Measurements from ENCODE around the gene CP. TPM values are rescaled to one million over a fixed set of nuclear protein-coding genes. Genes with fewer than 3 reads are reported as not detected.

The CP gene
- total and polyA plus RNA-seq, 2 of the 13 experiments (the other 11 are each of a cell fraction or from before 2014, with no cell fraction given) = 42.6 to 789 TPM

DNA sequence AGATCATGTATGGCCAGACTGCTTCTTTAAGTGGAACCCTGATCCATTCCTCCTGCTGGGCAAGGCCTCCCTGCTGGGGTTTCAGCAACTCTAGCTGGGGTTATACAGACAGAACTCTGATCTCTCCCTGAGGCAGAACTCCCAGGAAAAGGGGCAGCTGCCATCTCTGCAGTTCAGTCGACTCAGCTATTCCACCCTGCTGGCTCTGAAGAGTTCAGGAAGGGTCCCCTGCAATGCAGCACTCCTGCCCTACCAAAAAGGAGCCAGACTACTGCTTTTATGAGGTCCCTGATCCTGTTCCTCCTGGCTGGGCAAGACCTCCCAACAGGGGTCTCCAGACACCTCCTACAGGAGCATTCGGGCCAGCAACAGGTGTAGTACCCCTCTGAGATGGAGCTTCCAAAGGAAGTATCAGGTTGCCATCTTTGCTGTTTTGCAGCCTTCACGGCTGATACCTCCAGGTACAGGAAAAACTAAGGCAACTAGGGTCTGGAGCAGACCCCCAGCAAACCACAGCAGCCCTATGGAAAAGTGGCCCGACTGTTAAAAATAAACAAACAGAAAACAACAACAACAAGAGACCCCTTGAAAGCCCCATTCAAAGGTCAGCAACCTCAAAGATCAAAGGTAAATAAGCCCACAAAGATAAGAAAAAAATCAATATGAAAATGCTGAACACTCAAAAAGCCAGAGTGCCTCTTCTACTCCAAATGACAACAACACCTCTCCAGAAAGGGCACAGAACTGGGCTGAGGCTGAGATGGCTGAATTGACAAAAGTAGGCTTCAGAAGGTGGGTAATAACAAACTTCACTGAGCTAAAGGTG is 14.2 kb upstream of the CP start:
- Histone ChIP-seq H3K9ac (ENCODE audit: insufficient read depth, low read depth, low read length) (no peak overlapping the region; the same call in 1 of the 2 replicates), H3K9me3 (ENCODE audit: low read length) (no peaks in the 10 kb centered on the region), H3K4me1 (ENCODE audit: insufficient read depth, low read length) (peaks cover 69% of the 10 kb centered on the region), H3K27ac (ENCODE audit: extremely low read length, insufficient read depth, low read length) (peak overlapping the region; percentile 78), H3K79me2 (ENCODE audit: insufficient read depth, low read length) (no peaks in the 10 kb centered on the region), H2AFZ (ENCODE audit: low read length) (no peak overlapping the region), H3K4me2 (ENCODE audit: low read depth, low read length) (peak overlapping the region; percentile 55), H3K27me3 (ENCODE audit: control insufficient read depth in 1 of 2, insufficient read depth in 2 of 2, low read length in 2 of 2) (no peaks in the 10 kb centered on the region), H4K20me1 (ENCODE audit: insufficient read depth, low read length) (no peaks in the 10 kb centered on the region), H3K36me3 (replicated peaks in 1 of 2; ENCODE audit: control insufficient read depth in 1 of 2, insufficient read depth in 2 of 2, low read length in 2 of 2) (no peaks in the 10 kb centered on the region), H3K4me3 (replicated peaks in 1 of 3; ENCODE audit: insufficient read depth in 1 of 3, low read depth in 2 of 3, low read length in 3 of 3) (peak overlapping the region in 1 of 3 experiments; percentile 24; a peak in 1 of 6 replicates)
- no TSS peak for BruUV-seq (replicated peaks)
- peak; percentile 48 for DNase-seq (ENCODE audit: low spot score)
- FAIRE-seq = peak; percentile 70
- ChIA-PET CTCF (ENCODE audit: low intra/inter-chr PET ratio, low total read pairs) (no interaction called here), POLR2A (interaction anchor here (0.6 to 7.1 kb wide), 7 partner anchors 9 to 132 kb away, joined by 3 to 65 read pairs (median 5); partner anchors contain the start of genes CP and HPS3)
- WGBS (ENCODE audit: low lambda C conversion rate) = 27% methylated on average over 3 of the region's 4 CpGs
- intact Hi-C loops (cut with micrococcal nuclease; ENCODE audit: unreplicated experiment) (no loop called here), in situ Hi-C loops (cut with HindIII; ENCODE audit: extremely low pct_ligation_motif_present, low pct_unique_long_range_greater_than_20kb) (no loop called here)
- ATAC-seq = peak; percentile 88
- TF ChIP-seq ZFP37 (CRISPR knock-in tag; IDR thresholded peaks at IDR 0.05; ENCODE audit: borderline replicate concordance) = no peak
- TF ChIP-seq, protein P1, sequence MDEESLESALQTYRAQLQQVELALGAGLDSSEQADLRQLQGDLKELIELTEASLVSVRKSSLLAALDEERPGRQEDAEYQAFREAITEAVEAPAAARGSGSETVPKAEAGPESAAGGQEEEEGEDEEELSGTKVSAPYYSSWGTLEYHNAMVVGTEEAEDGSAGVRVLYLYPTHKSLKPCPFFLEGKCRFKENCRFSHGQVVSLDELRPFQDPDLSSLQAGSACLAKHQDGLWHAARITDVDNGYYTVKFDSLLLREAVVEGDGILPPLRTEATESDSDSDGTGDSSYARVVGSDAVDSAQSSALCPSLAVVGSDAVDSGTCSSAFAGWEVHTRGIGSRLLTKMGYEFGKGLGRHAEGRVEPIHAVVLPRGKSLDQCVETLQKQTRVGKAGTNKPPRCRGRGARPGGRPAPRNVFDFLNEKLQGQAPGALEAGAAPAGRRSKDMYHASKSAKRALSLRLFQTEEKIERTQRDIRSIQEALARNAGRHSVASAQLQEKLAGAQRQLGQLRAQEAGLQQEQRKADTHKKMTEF (CRISPR knock-in tag; IDR thresholded peaks at IDR 0.05) = peak; percentile 84; the same call in 1 of the 2 replicates
- TF ChIP-seq, protein P2, sequence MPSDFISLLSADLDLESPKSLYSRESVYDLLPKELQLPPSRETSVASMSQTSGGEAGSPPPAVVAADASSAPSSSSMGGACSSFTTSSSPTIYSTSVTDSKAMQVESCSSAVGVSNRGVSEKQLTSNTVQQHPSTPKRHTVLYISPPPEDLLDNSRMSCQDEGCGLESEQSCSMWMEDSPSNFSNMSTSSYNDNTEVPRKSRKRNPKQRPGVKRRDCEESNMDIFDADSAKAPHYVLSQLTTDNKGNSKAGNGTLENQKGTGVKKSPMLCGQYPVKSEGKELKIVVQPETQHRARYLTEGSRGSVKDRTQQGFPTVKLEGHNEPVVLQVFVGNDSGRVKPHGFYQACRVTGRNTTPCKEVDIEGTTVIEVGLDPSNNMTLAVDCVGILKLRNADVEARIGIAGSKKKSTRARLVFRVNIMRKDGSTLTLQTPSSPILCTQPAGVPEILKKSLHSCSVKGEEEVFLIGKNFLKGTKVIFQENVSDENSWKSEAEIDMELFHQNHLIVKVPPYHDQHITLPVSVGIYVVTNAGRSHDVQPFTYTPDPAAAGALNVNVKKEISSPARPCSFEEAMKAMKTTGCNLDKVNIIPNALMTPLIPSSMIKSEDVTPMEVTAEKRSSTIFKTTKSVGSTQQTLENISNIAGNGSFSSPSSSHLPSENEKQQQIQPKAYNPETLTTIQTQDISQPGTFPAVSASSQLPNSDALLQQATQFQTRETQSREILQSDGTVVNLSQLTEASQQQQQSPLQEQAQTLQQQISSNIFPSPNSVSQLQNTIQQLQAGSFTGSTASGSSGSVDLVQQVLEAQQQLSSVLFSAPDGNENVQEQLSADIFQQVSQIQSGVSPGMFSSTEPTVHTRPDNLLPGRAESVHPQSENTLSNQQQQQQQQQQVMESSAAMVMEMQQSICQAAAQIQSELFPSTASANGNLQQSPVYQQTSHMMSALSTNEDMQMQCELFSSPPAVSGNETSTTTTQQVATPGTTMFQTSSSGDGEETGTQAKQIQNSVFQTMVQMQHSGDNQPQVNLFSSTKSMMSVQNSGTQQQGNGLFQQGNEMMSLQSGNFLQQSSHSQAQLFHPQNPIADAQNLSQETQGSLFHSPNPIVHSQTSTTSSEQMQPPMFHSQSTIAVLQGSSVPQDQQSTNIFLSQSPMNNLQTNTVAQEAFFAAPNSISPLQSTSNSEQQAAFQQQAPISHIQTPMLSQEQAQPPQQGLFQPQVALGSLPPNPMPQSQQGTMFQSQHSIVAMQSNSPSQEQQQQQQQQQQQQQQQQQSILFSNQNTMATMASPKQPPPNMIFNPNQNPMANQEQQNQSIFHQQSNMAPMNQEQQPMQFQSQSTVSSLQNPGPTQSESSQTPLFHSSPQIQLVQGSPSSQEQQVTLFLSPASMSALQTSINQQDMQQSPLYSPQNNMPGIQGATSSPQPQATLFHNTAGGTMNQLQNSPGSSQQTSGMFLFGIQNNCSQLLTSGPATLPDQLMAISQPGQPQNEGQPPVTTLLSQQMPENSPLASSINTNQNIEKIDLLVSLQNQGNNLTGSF (CRISPR knock-in tag; IDR thresholded peaks at IDR 0.05) = 0 out of 2 replicates have a peak, but pooled peaks have one; percentile 31
- no peak for TF ChIP-seq NFYC (CRISPR knock-in tag; IDR thresholded peaks at IDR 0.05)
- TF ChIP-seq ZBTB42 (CRISPR knock-in tag; IDR thresholded peaks at IDR 0.05) = 0 out of 2 replicates have a peak, but pooled peaks have one; percentile 45
- TF ChIP-seq TFDP2 (CRISPR knock-in tag; IDR thresholded peaks at IDR 0.05) = no peak
- TF ChIP-seq STAT6 (CRISPR knock-in tag; IDR thresholded peaks at IDR 0.05; ENCODE audit: borderline replicate concordance) = 0 out of 2 replicates have a peak, but pooled peaks have one; percentile 17
- TF ChIP-seq REPIN1 (CRISPR knock-in tag; IDR thresholded peaks at IDR 0.05; ENCODE audit: borderline replicate concordance, low read depth) = peak; percentile 75; the same call in 1 of the 2 replicates
- peak; percentile 45; the same call in 1 of the 2 replicates for TF ChIP-seq HHEX (CRISPR knock-in tag; IDR thresholded peaks at IDR 0.05)
- TF ChIP-seq, protein P3, sequence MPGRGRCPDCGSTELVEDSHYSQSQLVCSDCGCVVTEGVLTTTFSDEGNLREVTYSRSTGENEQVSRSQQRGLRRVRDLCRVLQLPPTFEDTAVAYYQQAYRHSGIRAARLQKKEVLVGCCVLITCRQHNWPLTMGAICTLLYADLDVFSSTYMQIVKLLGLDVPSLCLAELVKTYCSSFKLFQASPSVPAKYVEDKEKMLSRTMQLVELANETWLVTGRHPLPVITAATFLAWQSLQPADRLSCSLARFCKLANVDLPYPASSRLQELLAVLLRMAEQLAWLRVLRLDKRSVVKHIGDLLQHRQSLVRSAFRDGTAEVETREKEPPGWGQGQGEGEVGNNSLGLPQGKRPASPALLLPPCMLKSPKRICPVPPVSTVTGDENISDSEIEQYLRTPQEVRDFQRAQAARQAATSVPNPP (CRISPR knock-in tag; IDR thresholded peaks at IDR 0.05) = 0 out of 2 replicates have a peak, but pooled peaks have one; percentile 64

Data from HepG2 (cell line).